Cortex of kidney (tissue), 1 donor: Measurements from ENCODE around the gene CRKL.
"Not testable (repeated sequence)": the region's sequence is repeated elsewhere in the genome, so short reads cannot be mapped to it uniquely, and the experiment has no call there.

ENCODE experiments used
- DNase-seq: peaks from one replicate; lab custom pipeline; 2025; lab: John Stamatoyannopoulos, UW

Gene CRKL

GRCh38 chr22:20916916-20917810 lies at the start of gene CRKL:
Gene CRKL (plus strand): TSS chr22:20917407. CDS start chr22:20917935, 528 bp downstream.
- DNase-seq, result peak; percentile 77

- no peak for DNase-seq
Measured at GRCh38 chr22:20868025-20868962, 48.9 kb upstream of the CRKL start.

- DNase-seq, result no peak
Measured at GRCh38 chr22:20869234-20869633, 48.0 kb upstream of the CRKL start.

- DNase-seq, result no peak
Measured at GRCh38 chr22:20873214-20873613, 44.0 kb upstream of the CRKL start.

- no peak for DNase-seq
Measured at GRCh38 chr22:20875296-20875695, 41.9 kb upstream of the CRKL start.

GRCh38 chr22:20877715-20878114 lies 39.5 kb upstream of the CRKL start:
- DNase-seq, result no peak

GRCh38 chr22:20881231-20881630 lies 36.0 kb upstream of the CRKL start:
- no peak for DNase-seq

- no peak for DNase-seq
Measured at GRCh38 chr22:20881869-20882815, 35.1 kb upstream of the CRKL start.

GRCh38 chr22:20882855-20883254 lies 34.4 kb upstream of the CRKL start:
- no peak for DNase-seq

- no peak for DNase-seq
Measured at GRCh38 chr22:20884454-20884853, 32.8 kb upstream of the CRKL start.

- no peak for DNase-seq
Measured at GRCh38 chr22:20885017-20885556, 32.1 kb upstream of the CRKL start.

GRCh38 chr22:20885557-20886323 lies 31.5 kb upstream of the CRKL start:
- no peak for DNase-seq

- no peak for DNase-seq
Measured at GRCh38 chr22:20887375-20887774, 29.8 kb upstream of the CRKL start.

- no peak for DNase-seq
Measured at GRCh38 chr22:20889025-20889704, 28.0 kb upstream of the CRKL start.

- no peak for DNase-seq
Measured at GRCh38 chr22:20889904-20890540, 27.2 kb upstream of the CRKL start.

GRCh38 chr22:20890975-20891374 lies 26.2 kb upstream of the CRKL start:
- DNase-seq, result no peak

GRCh38 chr22:20897737-20898136 lies 19.5 kb upstream of the CRKL start:
- not testable (repeated sequence) for DNase-seq

- DNase-seq, result no peak
Measured at GRCh38 chr22:20899827-20900423, 17.3 kb upstream of the CRKL start.
